ENCODE results near the gene MTIF3. TPM values are rescaled to one million over a fixed set of nuclear protein-coding genes. Genes with fewer than 3 reads are reported as not detected.

The MTIF3 gene
- total RNA-seq, 3 donors from 2014 or later, result 67.5 to 146 (median 72.7) TPM

GRCh38 chr13:27472441-27472840 lies 22.1 kb upstream of the MTIF3 start:
- no peaks in the 10 kb centered on the region for H3K27me3 ChIP-seq
- H3K9me3 ChIP-seq, result no peaks in the 10 kb centered on the region
- no peaks in the 10 kb centered on the region for H3K36me3 ChIP-seq
- no peak overlapping the region for H3K27ac ChIP-seq
- intact Hi-C loops (cut with DNase I; ENCODE audit: low total_unique reads), result no loop called here
- DNase-seq (ENCODE audit: low spot score in 2 of 2), result no peak
- H3K4me1 ChIP-seq, result no peaks in the 10 kb centered on the region
- no peak for TF ChIP-seq POLR2AphosphoS5 (IDR thresholded peaks at IDR 0.05)
- no peak for TF ChIP-seq POLR2A (IDR thresholded peaks at IDR 0.05)
- no peak overlapping the region for H3K4me3 ChIP-seq

- intact Hi-C loops (cut with DNase I; ENCODE audit: low total_unique reads), result no loop called here
- no peaks in the 10 kb centered on the region for H3K9me3 ChIP-seq
- H3K4me3 ChIP-seq, result no peak overlapping the region
- peaks cover 0 to 3% of the 10 kb centered on the region in 2 donors for H3K4me1 ChIP-seq
- TF ChIP-seq POLR2A (IDR thresholded peaks at IDR 0.05) (no peak), POLR2AphosphoS5 (IDR thresholded peaks at IDR 0.05) (no peak), CTCF (IDR thresholded peaks at IDR 0.05) (no peak)
- H3K27ac ChIP-seq, result no peak overlapping the region
- H3K36me3 ChIP-seq, result no peaks in the 10 kb centered on the region
- DNase-seq (ENCODE audit: low spot score in 2 of 2), result no peak
- no peaks in the 10 kb centered on the region for H3K27me3 ChIP-seq
These were observed 19.9 kb upstream of the MTIF3 start for GRCh38 chr13:27470075-27470820.

- TF ChIP-seq POLR2AphosphoS5 (IDR thresholded peaks at IDR 0.05), result no peak
- TF ChIP-seq CTCF (IDR thresholded peaks at IDR 0.05), result no peak
- TF ChIP-seq POLR2A (IDR thresholded peaks at IDR 0.05), result no peak
- H3K4me1 ChIP-seq, result peaks cover 0 to 3% of the 10 kb centered on the region in 2 donors
- H3K36me3 ChIP-seq, result no peaks in the 10 kb centered on the region
- intact Hi-C loops (cut with DNase I; ENCODE audit: low total_unique reads), result no loop called here
- no peaks in the 10 kb centered on the region for H3K27me3 ChIP-seq
- no peak overlapping the region for H3K4me3 ChIP-seq
- DNase-seq (ENCODE audit: low spot score in 2 of 2), result no peak
- no peaks in the 10 kb centered on the region for H3K9me3 ChIP-seq
- H3K27ac ChIP-seq, result no peak overlapping the region
These were observed 16.1 kb upstream of the MTIF3 start for GRCh38 chr13:27466513-27466912.

- intact Hi-C loops (cut with DNase I; ENCODE audit: low total_unique reads), result no loop called here
- no peak overlapping the region for H3K4me3 ChIP-seq
- no peaks in the 10 kb centered on the region for H3K9me3 ChIP-seq
- H3K4me1 ChIP-seq, result peaks cover 0 to 3% of the 10 kb centered on the region in 2 donors
- H3K36me3 ChIP-seq, result no peaks in the 10 kb centered on the region
- H3K27ac ChIP-seq, result no peak overlapping the region
- H3K27me3 ChIP-seq, result no peaks in the 10 kb centered on the region
- DNase-seq (ENCODE audit: low spot score in 2 of 2), result no peak
- no peak for TF ChIP-seq POLR2A (IDR thresholded peaks at IDR 0.05)
- TF ChIP-seq CTCF (IDR thresholded peaks at IDR 0.05), result no peak
- no peak for TF ChIP-seq POLR2AphosphoS5 (IDR thresholded peaks at IDR 0.05)
These were observed 15.2 kb upstream of the MTIF3 start for GRCh38 chr13:27465611-27466010.

- TF ChIP-seq CTCF (IDR thresholded peaks at IDR 0.05) (no peak), POLR2AphosphoS5 (IDR thresholded peaks at IDR 0.05) (no peak), POLR2A (IDR thresholded peaks at IDR 0.05) (no peak)
These were observed 13.1 kb upstream of the MTIF3 start for GRCh38 chr13:27463500-27463899.

More at GRCh38 chr13:27463500-27463899, 13.1 kb upstream of the MTIF3 start:
- Histone ChIP-seq H3K27ac (no peak overlapping the region), H3K4me3 (no peak overlapping the region), H3K27me3 (no peaks in the 10 kb centered on the region), H3K36me3 (no peaks in the 10 kb centered on the region), H3K9me3 (no peaks in the 10 kb centered on the region), H3K4me1 (peaks cover 0 to 3% of the 10 kb centered on the region in 2 donors)
- DNase-seq (ENCODE audit: low spot score in 2 of 2), result no peak
- intact Hi-C loops (cut with DNase I; ENCODE audit: low total_unique reads), result no loop called here

All from breast epithelium (tissue), 4 donors.